Endodermal cell (in vitro differentiated cells): ENCODE measurements around the gene MPP7. TPM values are rescaled to one million over a fixed set of nuclear protein-coding genes. Genes with fewer than 3 reads are reported as not detected.

ENCODE experiments used
- DNase-seq: peaks from one replicate; pipeline ENCODE4 v3.0.0-alpha.2; 2017
- H3K27ac ChIP-seq: 2 replicates; pipeline ENCODE4 v1.5.1; 2013; ENCODE audit warnings: mild to moderate bottlenecking, low read depth, low read length, moderate library complexity
- H3K27me3 ChIP-seq: 2 replicates; pipeline ENCODE4 v1.6.1; 2013; ENCODE audit warnings: mild to moderate bottlenecking, low read length, moderate library complexity; ENCODE audit not compliant: insufficient read depth, control insufficient read depth, poor library complexity, severe bottlenecking
- H3K36me3 ChIP-seq: 2 replicates; pipeline ENCODE4 v1.7.0; 2013; ENCODE audit warnings: mild to moderate bottlenecking, low read length, moderate library complexity; ENCODE audit not compliant: control insufficient read depth, insufficient read depth
- H3K4me1 ChIP-seq: one replicate; pipeline ENCODE4 v1.7.0; 2013; ENCODE audit warnings: low read length; ENCODE audit not compliant: control insufficient read depth, insufficient read depth
- H3K4me3 ChIP-seq: 2 replicates; pipeline ENCODE4 v1.5.1; 2013; ENCODE audit warnings: mild to moderate bottlenecking, low read length, moderate library complexity
- H3K9ac ChIP-seq: 2 replicates; pipeline ENCODE4 v1.6.1; 2013; ENCODE audit warnings: mild to moderate bottlenecking, low read length, moderate library complexity; ENCODE audit not compliant: poor library complexity, severe bottlenecking; ENCODE audit errors: extremely low read depth
- H3K9me3 ChIP-seq: 2 replicates; pipeline ENCODE4 v1.6.1; 2013; ENCODE audit warnings: mild to moderate bottlenecking, low read length, moderate library complexity; ENCODE audit not compliant: control insufficient read depth
- H3K27ac Mint-ChIP-seq: 2 replicates; pipeline ENCODE4 v1.8.0; 2020; ENCODE audit warnings: mixed read lengths
- H3K27me3 Mint-ChIP-seq: 2 replicates; pipeline ENCODE4 v1.8.0; 2021; ENCODE audit warnings: mild to moderate bottlenecking, mixed read lengths; ENCODE audit not compliant: insufficient read depth
- H3K36me3 Mint-ChIP-seq: 2 replicates; pipeline ENCODE4 v1.8.0; 2020; ENCODE audit warnings: low read depth, mixed read lengths
- H3K4me1 Mint-ChIP-seq: 2 replicates; pipeline ENCODE4 v1.8.0; 2020; ENCODE audit warnings: mixed read lengths
- H3K4me3 Mint-ChIP-seq: 2 replicates; pipeline ENCODE4 v1.8.0; 2020; ENCODE audit warnings: mild to moderate bottlenecking, moderate library complexity, mixed read lengths
- H3K9me3 Mint-ChIP-seq: 2 replicates; pipeline ENCODE4 v1.8.0; 2020; ENCODE audit warnings: mild to moderate bottlenecking, mixed read lengths
- CTCF ChIP-seq: fragments of 200-600 bp; sonication (generic); conservative IDR thresholded peaks from 2 replicates; pipeline ENCODE4 v1.5.0; 2021; ENCODE audit warnings: antibody characterized with exemption, mild to moderate bottlenecking
- WGBS, 2 experiments: methylation state at CpG; one replicate each; pipeline versions ENCODE4 v1.1.5 to v1.1.7; 2013; ENCODE audit warnings: missing lambda C conversion rate in 2 of 2, mixed read lengths in 1 of 2; ENCODE audit not compliant: insufficient coverage in 1 of 2, insufficient read length in 1 of 2; 5-methylcytosine and 5-hydroxymethylcytosine counted together
- total RNA-seq, 2 donors: library from RNA; stranded (reverse); fragmentation: NEBNext Ultra II Directional in 1 of 2; extraction: Animal tissue kit (Norgen Biotek cat#: 25700) in 1 of 2; gene quantifications; 2 replicates in 1 of 2; 3 replicates in 1 of 2; pipeline ENCODE4 v1.2.1, GENCODE V29; 2021

MPP7 gene
- total RNA-seq, 2 donors from 2014 or later, result 5.5 to 7.7 TPM

GRCh38 chr10:28263136-28263857 is 39.6 kb downstream of the MPP7 start:
- H3K36me3 Mint-ChIP-seq, result no peaks in the 10 kb centered on the region
- H3K9me3 Mint-ChIP-seq, result no peaks in the 10 kb centered on the region
- H3K9me3 ChIP-seq, result no peaks in the 10 kb centered on the region
- H3K4me1 ChIP-seq, result no peaks in the 10 kb centered on the region
- peak; percentile 48 for DNase-seq
- WGBS, 2 experiments, result 86 to 93% methylated on average over 9 to 10 of the region's 10 CpGs
- no peaks in the 10 kb centered on the region for H3K4me1 Mint-ChIP-seq
- no peak overlapping the region for H3K4me3 ChIP-seq
- no peak for TF ChIP-seq CTCF
- no peak overlapping the region for H3K4me3 Mint-ChIP-seq
- no peaks in the 10 kb centered on the region for H3K36me3 ChIP-seq
- no peak overlapping the region for H3K27ac Mint-ChIP-seq
- no peaks in the 10 kb centered on the region for H3K27me3 Mint-ChIP-seq
- no peak overlapping the region for H3K27ac ChIP-seq
- no peak overlapping the region for H3K9ac ChIP-seq
- H3K27me3 ChIP-seq, result no peaks in the 10 kb centered on the region

GRCh38 chr10:28256776-28257175 is 46.1 kb downstream of the MPP7 start:
- no peaks in the 10 kb centered on the region for H3K9me3 Mint-ChIP-seq
- no peak overlapping the region for H3K9ac ChIP-seq
- no peaks in the 10 kb centered on the region for H3K4me1 Mint-ChIP-seq
- no peaks in the 10 kb centered on the region for H3K36me3 Mint-ChIP-seq
- DNase-seq, result no peak
- H3K4me3 ChIP-seq, result no peak overlapping the region
- 88 to 89% methylated on average over 1 to 2 of the region's 2 CpGs for WGBS, 2 experiments
- H3K4me3 Mint-ChIP-seq, result no peak overlapping the region
- no peak for TF ChIP-seq CTCF
- no peaks in the 10 kb centered on the region for H3K27me3 ChIP-seq
- H3K4me1 ChIP-seq, result no peaks in the 10 kb centered on the region
- H3K36me3 ChIP-seq, result no peaks in the 10 kb centered on the region
- no peak overlapping the region for H3K27ac Mint-ChIP-seq
- H3K9me3 ChIP-seq, result no peaks in the 10 kb centered on the region
- H3K27ac ChIP-seq, result no peak overlapping the region
- H3K27me3 Mint-ChIP-seq, result no peaks in the 10 kb centered on the region

GRCh38 chr10:28254290-28254985 is 48.4 kb downstream of the MPP7 start:
- no peaks in the 10 kb centered on the region for H3K27me3 ChIP-seq
- Mint-ChIP-seq H3K27ac (no peak overlapping the region), H3K36me3 (no peaks in the 10 kb centered on the region), H3K27me3 (no peaks in the 10 kb centered on the region), H3K9me3 (no peaks in the 10 kb centered on the region), H3K4me1 (no peaks in the 10 kb centered on the region), H3K4me3 (no peak overlapping the region)
- no peaks in the 10 kb centered on the region for H3K9me3 ChIP-seq
- no peak for DNase-seq
- no peak for TF ChIP-seq CTCF
- no peak overlapping the region for H3K9ac ChIP-seq
- no peaks in the 10 kb centered on the region for H3K4me1 ChIP-seq
- H3K36me3 ChIP-seq, result no peaks in the 10 kb centered on the region
- H3K4me3 ChIP-seq, result no peak overlapping the region
- WGBS, 2 experiments, result 88 to 92% methylated on average over 4 to 5 of the region's 6 CpGs
- H3K27ac ChIP-seq, result no peak overlapping the region
